ENCODE measurements around the gene VPS35.

DNA sequence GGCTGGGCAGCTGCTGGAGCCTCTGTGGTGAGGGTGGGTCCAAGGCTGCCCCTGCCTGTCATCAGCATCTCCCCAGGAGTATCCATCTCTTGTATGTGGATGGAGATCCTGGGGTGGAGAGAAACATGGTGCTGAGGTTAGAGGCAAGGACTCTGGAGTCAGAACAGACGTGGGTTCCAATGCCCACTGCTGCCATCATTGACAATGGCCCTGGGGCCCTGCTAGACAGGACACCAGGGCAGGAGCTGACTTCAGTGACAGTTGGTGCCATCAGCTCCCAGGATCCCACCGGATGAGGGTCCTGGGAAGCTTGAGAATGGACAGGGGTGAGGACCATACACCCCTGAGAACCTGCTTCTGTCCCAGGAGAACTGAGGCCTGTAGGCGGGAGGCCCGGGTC, 43.6 kb upstream of the VPS35 start:
- no peak for TF ChIP-seq POLR2A (IDR thresholded peaks at IDR 0.05)
- TF ChIP-seq, protein P1, sequence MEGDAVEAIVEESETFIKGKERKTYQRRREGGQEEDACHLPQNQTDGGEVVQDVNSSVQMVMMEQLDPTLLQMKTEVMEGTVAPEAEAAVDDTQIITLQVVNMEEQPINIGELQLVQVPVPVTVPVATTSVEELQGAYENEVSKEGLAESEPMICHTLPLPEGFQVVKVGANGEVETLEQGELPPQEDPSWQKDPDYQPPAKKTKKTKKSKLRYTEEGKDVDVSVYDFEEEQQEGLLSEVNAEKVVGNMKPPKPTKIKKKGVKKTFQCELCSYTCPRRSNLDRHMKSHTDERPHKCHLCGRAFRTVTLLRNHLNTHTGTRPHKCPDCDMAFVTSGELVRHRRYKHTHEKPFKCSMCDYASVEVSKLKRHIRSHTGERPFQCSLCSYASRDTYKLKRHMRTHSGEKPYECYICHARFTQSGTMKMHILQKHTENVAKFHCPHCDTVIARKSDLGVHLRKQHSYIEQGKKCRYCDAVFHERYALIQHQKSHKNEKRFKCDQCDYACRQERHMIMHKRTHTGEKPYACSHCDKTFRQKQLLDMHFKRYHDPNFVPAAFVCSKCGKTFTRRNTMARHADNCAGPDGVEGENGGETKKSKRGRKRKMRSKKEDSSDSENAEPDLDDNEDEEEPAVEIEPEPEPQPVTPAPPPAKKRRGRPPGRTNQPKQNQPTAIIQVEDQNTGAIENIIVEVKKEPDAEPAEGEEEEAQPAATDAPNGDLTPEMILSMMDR (IDR thresholded peaks at IDR 0.05), result no peak
